ENCODE results near the gene BATF.

Gene BATF

GRCh38 chr14:75561013-75561432, 38.8 kb downstream of the BATF start:
- DNase-seq (ENCODE audit: low read depth), result peak; percentile 30

GRCh38 chr14:75562089-75562488, 39.8 kb downstream of the BATF start:
- peak; percentile 70 for DNase-seq (ENCODE audit: low read depth)

- DNase-seq (ENCODE audit: low read depth), result no peak
Observed at GRCh38 chr14:75562489-75562888, 40.2 kb downstream of the BATF start.

GRCh38 chr14:75563931-75564330, 41.7 kb downstream of the BATF start:
- no peak for DNase-seq (ENCODE audit: low read depth)

- no peak for DNase-seq (ENCODE audit: low read depth)
Observed at GRCh38 chr14:75565056-75565455, 42.8 kb downstream of the BATF start.

GRCh38 chr14:75566321-75566720, 44.1 kb downstream of the BATF start:
- peak; percentile 81 for DNase-seq (ENCODE audit: low read depth)

- DNase-seq (ENCODE audit: low read depth), result no peak
Observed at GRCh38 chr14:75566752-75567151, 44.5 kb downstream of the BATF start.

- DNase-seq (ENCODE audit: low read depth), result no peak
Observed at GRCh38 chr14:75568140-75568539, 45.9 kb downstream of the BATF start.

GRCh38 chr14:75568791-75569190, 46.5 kb downstream of the BATF start:
- peak; percentile 13 for DNase-seq (ENCODE audit: low read depth)

- DNase-seq (ENCODE audit: low read depth), result no peak
Observed at GRCh38 chr14:75570797-75571196, 48.5 kb downstream of the BATF start.

GRCh38 chr14:75572104-75572503, 49.8 kb downstream of the BATF start:
- DNase-seq (ENCODE audit: low read depth), result no peak

GRCh38 chr14:75577090-75577489, 54.8 kb downstream of the BATF start:
- DNase-seq (ENCODE audit: low read depth), result no peak

- peak; percentile 58 for DNase-seq (ENCODE audit: low read depth)
Observed at GRCh38 chr14:75577729-75578101, 55.4 kb downstream of the BATF start.

- DNase-seq (ENCODE audit: low read depth), result peak; percentile 38
Observed at GRCh38 chr14:75578102-75578785, 56.0 kb downstream of the BATF start, which contains the start of gene FLVCR2. Gene FLVCR2 (plus strand): TSS chr14:75578620. CDS start chr14:75578973, 353 bp downstream.

GRCh38 chr14:75578786-75579337, 56.6 kb downstream of the BATF start:
- DNase-seq (ENCODE audit: low read depth), result no peak

GRCh38 chr14:75579338-75579864, 57.1 kb downstream of the BATF start:
- no peak for DNase-seq (ENCODE audit: low read depth)

- DNase-seq (ENCODE audit: low read depth), result no peak
Observed at GRCh38 chr14:75579882-75580281, 57.6 kb downstream of the BATF start.

GRCh38 chr14:75587388-75587787, 65.1 kb downstream of the BATF start:
- no peak for DNase-seq (ENCODE audit: low read depth)

- no peak for DNase-seq (ENCODE audit: low read depth)
Observed at GRCh38 chr14:75589931-75590330, 67.7 kb downstream of the BATF start.

- DNase-seq (ENCODE audit: low read depth), result no peak
Observed at GRCh38 chr14:75591331-75591946, 69.2 kb downstream of the BATF start.

GRCh38 chr14:75591987-75592575, 69.8 kb downstream of the BATF start:
- DNase-seq (ENCODE audit: low read depth), result no peak

- no peak for DNase-seq (ENCODE audit: low read depth)
Observed at GRCh38 chr14:75595226-75595625, 73.0 kb downstream of the BATF start.
